ENCODE results near the gene GRIK2.

GRCh38 chr6:101607111-101607690 lies 213.7 kb downstream of the GRIK2 start:
- TF ChIP-seq CTCF (IDR thresholded peaks at IDR 0.05) (no peak), ZFX (IDR thresholded peaks at IDR 0.05; ENCODE audit: borderline replicate concordance) (no peak)
